ENCODE data around the gene ANKS1A. TPM values are rescaled to one million over a fixed set of nuclear protein-coding genes. Genes with fewer than 3 reads are reported as not detected.

Gene ANKS1A
- total RNA-seq, 1 donor from 2014 or later = 76.9 TPM

GRCh38 chr6:34961574-34961973 is 72.5 kb downstream of the ANKS1A start:
- H3K27ac Mint-ChIP-seq (ENCODE audit: unreplicated experiment) = no peak overlapping the region
- no peak for DNase-seq
- no peaks in the 10 kb centered on the region for H3K36me3 Mint-ChIP-seq (ENCODE audit: unreplicated experiment)
- TF ChIP-seq CTCF (IDR thresholded peaks at IDR 0.05; ENCODE audit: partially characterized antibody, unreplicated experiment) = no peak
- H3K4me1 Mint-ChIP-seq (ENCODE audit: low read depth, unreplicated experiment) = peaks cover 5% of the 10 kb centered on the region
- peaks cover 2% of the 10 kb centered on the region for H3K9me3 Mint-ChIP-seq (ENCODE audit: unreplicated experiment)
- H3K27me3 Mint-ChIP-seq (ENCODE audit: unreplicated experiment) = peaks cover 2% of the 10 kb centered on the region
- no peak overlapping the region for H3K4me3 Mint-ChIP-seq (ENCODE audit: unreplicated experiment)

- no peaks in the 10 kb centered on the region for H3K4me1 Mint-ChIP-seq (ENCODE audit: low read depth, unreplicated experiment)
- peaks cover 2% of the 10 kb centered on the region for H3K27me3 Mint-ChIP-seq (ENCODE audit: unreplicated experiment)
- no peaks in the 10 kb centered on the region for H3K36me3 Mint-ChIP-seq (ENCODE audit: unreplicated experiment)
- no peak overlapping the region for H3K27ac Mint-ChIP-seq (ENCODE audit: unreplicated experiment)
- no peak overlapping the region for H3K4me3 Mint-ChIP-seq (ENCODE audit: unreplicated experiment)
- no peak for TF ChIP-seq CTCF (IDR thresholded peaks at IDR 0.05; ENCODE audit: partially characterized antibody, unreplicated experiment)
- DNase-seq = no peak
- H3K9me3 Mint-ChIP-seq (ENCODE audit: unreplicated experiment) = peaks cover 2% of the 10 kb centered on the region
Observed at GRCh38 chr6:34964564-34964963, 75.5 kb downstream of the ANKS1A start.

GRCh38 chr6:34967461-34967860 is 78.4 kb downstream of the ANKS1A start:
- TF ChIP-seq CTCF (IDR thresholded peaks at IDR 0.05; ENCODE audit: partially characterized antibody, unreplicated experiment) = no peak
- DNase-seq = no peak
- Mint-ChIP-seq H3K4me3 (ENCODE audit: unreplicated experiment) (no peak overlapping the region), H3K27ac (ENCODE audit: unreplicated experiment) (no peak overlapping the region), H3K36me3 (ENCODE audit: unreplicated experiment) (no peaks in the 10 kb centered on the region), H3K9me3 (ENCODE audit: unreplicated experiment) (peaks cover 2% of the 10 kb centered on the region), H3K27me3 (ENCODE audit: unreplicated experiment) (no peaks in the 10 kb centered on the region), H3K4me1 (ENCODE audit: low read depth, unreplicated experiment) (no peaks in the 10 kb centered on the region)

GRCh38 chr6:34969662-34970265 is 80.7 kb downstream of the ANKS1A start:
- Mint-ChIP-seq H3K4me3 (ENCODE audit: unreplicated experiment) (no peak overlapping the region), H3K27me3 (ENCODE audit: unreplicated experiment) (peaks cover 1% of the 10 kb centered on the region), H3K9me3 (ENCODE audit: unreplicated experiment) (no peaks in the 10 kb centered on the region), H3K27ac (ENCODE audit: unreplicated experiment) (no peak overlapping the region), H3K4me1 (ENCODE audit: low read depth, unreplicated experiment) (no peaks in the 10 kb centered on the region), H3K36me3 (ENCODE audit: unreplicated experiment) (no peaks in the 10 kb centered on the region)
- no peak for DNase-seq
- TF ChIP-seq CTCF (IDR thresholded peaks at IDR 0.05; ENCODE audit: partially characterized antibody, unreplicated experiment) = no peak

- Mint-ChIP-seq H3K27ac (ENCODE audit: unreplicated experiment) (no peak overlapping the region), H3K4me3 (ENCODE audit: unreplicated experiment) (no peak overlapping the region), H3K4me1 (ENCODE audit: low read depth, unreplicated experiment) (no peaks in the 10 kb centered on the region), H3K27me3 (ENCODE audit: unreplicated experiment) (peaks cover 1% of the 10 kb centered on the region), H3K9me3 (ENCODE audit: unreplicated experiment) (no peaks in the 10 kb centered on the region), H3K36me3 (ENCODE audit: unreplicated experiment) (no peaks in the 10 kb centered on the region)
- DNase-seq = no peak
- TF ChIP-seq CTCF (IDR thresholded peaks at IDR 0.05; ENCODE audit: partially characterized antibody, unreplicated experiment) = no peak
Observed at GRCh38 chr6:34970488-34970887, 81.4 kb downstream of the ANKS1A start.
